ENCODE measurements around the gene VPS13A.

VPS13A gene

DNA sequence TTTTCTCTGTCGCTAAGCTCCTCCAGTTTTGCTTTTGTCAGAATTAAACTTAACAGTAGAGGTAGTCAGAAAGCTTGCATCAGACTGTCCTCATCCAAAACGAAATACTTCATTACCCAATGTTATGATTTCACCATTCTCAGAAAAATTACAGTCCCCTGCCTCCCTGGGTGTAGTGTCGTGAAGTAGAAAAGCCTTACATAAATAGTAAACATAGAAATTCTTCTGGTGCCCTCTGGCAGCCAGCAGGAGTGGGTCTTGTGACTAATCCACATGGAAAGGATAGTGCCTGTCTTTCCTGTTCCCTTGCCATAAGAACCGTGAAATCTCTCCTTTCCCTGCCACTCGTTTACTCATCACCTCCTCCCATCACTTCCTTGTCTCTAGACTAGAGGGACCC, 240.2 kb downstream of the VPS13A start:
- no peak for TF ChIP-seq GATA2 (IDR thresholded peaks at IDR 0.05; ENCODE audit: low read depth, low read length)
- TF ChIP-seq GATA3 (IDR thresholded peaks at IDR 0.05; ENCODE audit: low read depth, low read length): no peak

DNA sequence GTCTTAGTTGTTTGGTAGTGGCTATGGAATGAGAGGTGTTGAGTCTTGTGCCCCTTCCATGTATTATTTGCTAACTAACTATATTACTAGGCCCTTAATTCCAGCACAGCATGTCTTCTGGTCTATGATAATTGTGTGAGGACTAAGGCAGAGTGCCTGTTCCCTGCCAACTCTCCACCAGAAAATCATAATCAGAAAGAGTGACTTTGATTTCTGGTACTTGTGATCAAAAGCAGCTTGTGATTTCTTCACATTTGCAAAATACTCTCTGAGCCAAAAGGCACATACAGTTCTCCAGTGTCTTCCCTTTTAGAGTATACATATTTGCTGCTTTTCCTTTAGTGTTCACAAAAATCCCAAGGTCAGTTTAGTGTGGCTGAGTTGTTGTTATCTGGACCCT, 240.9 kb downstream of the VPS13A start:
- TF ChIP-seq GATA3 (IDR thresholded peaks at IDR 0.05; ENCODE audit: low read depth, low read length): no peak
- TF ChIP-seq GATA2 (IDR thresholded peaks at IDR 0.05; ENCODE audit: low read depth, low read length): no peak

DNA sequence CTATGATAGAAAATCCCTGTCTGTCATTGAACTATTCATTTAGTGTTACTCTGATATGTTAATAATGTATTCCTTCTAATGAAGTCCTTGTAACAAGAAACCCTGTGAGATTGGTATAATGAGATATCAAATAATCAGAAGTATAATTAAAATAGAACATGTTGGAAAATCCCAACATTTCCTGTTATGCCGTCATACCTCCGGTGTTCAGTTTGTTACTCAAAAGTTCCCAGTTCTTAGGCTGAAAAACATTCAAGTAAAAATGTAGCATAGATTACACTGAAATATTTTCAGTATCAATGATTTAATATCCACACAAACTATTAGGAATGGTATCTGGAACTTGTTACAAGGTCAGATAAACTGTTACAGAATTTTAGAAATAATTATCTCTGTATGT, 243.3 kb downstream of the VPS13A start:
- TF ChIP-seq GATA3 (IDR thresholded peaks at IDR 0.05; ENCODE audit: low read depth, low read length) (no peak), GATA2 (IDR thresholded peaks at IDR 0.05; ENCODE audit: low read depth, low read length) (no peak)

DNA sequence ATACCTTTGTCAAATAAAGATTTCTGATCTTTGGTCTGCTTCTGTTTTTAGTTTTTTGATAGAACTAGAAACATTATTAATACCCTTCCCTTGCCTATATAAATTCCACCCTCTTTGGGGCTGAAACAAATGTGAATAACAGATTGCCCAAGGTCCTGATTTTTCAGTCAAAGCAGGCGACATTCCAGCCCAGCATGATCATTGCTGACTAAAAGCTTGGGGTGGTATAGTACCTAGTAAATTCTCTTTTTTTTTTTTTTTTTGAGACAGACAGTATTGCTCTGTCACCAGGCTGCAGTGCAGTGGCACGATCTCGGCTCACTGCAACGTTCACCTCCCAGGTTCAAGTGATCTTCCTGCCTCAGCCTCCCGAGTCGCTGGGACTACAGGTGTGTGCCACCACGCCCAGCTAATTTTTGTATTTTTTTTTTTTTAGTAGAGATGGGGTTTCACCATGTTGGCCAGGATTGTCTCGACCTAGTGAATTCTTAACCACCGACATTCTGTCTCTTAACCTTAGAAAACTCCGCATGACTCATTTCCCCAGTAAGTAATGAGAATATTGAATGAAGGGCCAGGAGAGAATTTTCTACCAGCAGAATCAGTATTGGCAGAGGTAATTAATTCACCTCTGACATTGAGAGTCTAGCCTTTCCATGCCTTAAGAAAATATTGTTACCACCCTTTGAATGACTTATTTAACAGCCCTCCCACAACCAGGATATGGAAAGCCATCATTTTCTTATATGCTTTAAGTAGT, 244.4 kb downstream of the VPS13A start:
- no peak for TF ChIP-seq GATA2 (IDR thresholded peaks at IDR 0.05; ENCODE audit: low read depth, low read length)
- TF ChIP-seq GATA3 (IDR thresholded peaks at IDR 0.05; ENCODE audit: low read depth, low read length): no peak

DNA sequence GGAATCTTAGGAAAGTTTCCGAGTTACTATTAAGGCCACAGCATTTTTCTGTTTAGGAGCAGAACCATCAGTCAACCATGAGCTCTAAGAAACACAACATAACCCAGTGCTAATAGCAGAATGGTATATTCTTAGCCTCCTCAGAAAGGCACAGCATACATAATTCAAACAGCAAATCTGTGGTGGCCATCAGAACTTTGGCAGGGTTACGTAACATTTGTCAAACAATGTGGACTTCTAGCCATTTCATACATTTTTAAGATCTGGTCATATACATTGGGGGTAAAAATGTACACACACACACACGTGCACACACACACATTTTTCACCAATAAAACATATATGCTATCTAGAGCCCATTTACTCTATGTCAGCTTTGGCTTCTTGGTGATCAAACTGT, 245.6 kb downstream of the VPS13A start:
- TF ChIP-seq GATA2 (IDR thresholded peaks at IDR 0.05; ENCODE audit: low read depth, low read length): no peak
- no peak for TF ChIP-seq GATA3 (IDR thresholded peaks at IDR 0.05; ENCODE audit: low read depth, low read length)

DNA sequence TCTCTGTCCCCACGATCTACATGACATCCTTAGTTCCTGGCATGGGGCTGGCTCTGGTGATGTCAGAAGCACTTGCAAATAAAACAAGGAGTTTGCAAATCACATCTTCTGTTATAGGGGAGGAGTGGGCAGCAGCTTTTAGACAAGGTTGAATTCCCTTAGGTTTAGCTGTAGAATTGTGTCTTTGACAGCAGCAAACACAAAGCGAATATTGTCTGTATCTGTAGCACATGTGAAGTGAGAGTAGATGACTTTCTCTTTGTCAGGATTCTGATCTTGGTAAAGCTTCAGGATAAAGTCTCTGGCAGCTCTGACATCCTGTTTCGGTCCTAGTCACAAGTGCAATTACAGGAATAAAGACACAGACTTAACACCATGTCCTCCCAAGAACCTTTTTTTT, 246.5 kb downstream of the VPS13A start:
- no peak for TF ChIP-seq GATA3 (IDR thresholded peaks at IDR 0.05; ENCODE audit: low read depth, low read length)
- TF ChIP-seq GATA2 (IDR thresholded peaks at IDR 0.05; ENCODE audit: low read depth, low read length): no peak

DNA sequence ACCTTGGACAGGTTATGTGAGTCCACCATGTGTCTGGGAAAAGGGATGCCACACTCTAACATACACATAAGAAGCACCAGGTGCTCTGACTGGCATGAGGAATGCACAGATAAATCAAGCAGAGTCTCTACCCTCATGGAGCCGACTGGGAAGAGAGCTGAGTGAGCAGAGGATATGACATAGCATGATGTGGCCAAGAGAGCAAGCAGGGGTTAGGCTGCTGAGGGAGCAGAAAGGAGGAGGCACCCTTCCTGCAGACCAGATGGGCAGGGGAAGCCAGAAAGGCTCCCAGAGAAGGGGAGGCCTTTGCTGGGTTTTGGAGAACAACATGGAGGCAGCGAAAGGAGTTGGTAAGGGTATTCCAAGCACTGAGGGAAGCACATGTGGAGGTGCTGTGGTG, 247.7 kb downstream of the VPS13A start:
- TF ChIP-seq GATA3 (IDR thresholded peaks at IDR 0.05; ENCODE audit: low read depth, low read length): no peak
- TF ChIP-seq GATA2 (IDR thresholded peaks at IDR 0.05; ENCODE audit: low read depth, low read length): no peak

DNA sequence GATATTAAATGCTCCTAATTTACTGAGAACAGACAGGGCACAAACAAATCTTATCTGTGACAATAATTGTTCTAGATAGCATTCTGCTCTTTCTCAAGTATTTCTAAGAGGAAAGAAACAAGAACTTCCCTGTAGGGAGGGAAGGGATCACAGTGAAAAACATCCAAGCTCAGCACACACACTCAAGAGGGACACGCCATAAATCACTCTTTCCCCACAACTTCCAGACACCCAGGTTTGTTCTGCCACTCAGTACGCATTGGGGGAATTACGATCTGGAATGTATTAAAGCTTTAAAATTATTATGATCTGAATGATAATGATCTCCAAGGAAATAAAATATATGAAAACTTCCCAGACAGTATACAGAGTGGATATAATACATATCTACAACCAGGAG, 249.4 kb downstream of the VPS13A start:
- no peak for TF ChIP-seq GATA3 (IDR thresholded peaks at IDR 0.05; ENCODE audit: low read depth, low read length)

DNA sequence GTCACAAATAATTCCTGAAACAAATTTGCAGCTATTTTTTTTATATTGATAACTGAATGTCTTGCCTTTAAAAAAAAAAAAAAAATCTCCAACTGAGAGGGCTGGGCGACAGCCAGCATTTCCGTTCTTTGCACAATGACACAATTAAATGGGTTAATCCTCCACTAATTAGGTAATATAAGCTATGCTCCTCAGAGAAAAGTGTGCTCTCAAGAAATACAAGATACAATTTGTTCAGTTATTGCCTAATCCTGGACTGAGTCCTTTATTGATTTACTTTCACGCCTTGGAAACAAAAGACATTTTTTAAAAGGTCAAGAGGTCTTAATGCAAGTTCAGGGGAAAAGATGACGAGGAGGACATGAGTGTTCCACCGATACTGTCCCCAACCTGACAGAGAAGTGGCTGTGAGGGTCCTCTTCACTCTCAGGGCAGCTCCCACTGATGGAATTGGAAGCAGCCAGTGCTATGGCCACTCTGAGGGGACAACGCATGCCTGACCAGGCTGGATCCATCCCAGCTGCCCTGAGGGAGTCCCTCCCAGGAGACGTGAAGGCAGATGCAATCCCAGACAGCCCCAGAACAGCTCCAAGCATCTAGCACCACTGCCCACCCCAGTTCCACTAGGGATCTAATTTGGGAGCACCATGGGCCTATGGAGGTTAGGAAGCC, 250.1 kb downstream of the VPS13A start:
- TF ChIP-seq GATA3 (IDR thresholded peaks at IDR 0.05; ENCODE audit: low read depth, low read length) (no peak), GATA2 (IDR thresholded peaks at IDR 0.05; ENCODE audit: low read depth, low read length) (no peak)

DNA sequence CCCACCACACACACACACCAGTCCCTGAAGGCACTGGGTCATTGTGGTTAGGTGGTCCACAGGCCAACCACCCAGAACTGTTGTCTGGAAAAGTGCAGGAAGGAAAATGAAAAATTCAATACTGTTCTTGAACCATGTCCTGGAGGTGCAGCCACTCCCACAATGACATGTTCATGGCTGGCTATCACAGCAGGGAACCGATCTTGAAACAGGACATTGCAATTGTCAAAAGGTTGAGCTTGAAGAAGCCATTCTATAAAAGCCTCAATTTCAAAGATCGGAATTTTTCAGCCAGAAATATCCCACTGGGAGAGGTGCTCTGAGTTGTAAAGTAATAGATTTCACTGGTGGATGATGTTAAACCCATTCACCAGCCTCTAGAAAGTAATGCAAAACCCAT, 252.6 kb downstream of the VPS13A start:
- TF ChIP-seq GATA2 (IDR thresholded peaks at IDR 0.05; ENCODE audit: low read depth, low read length): no peak
- TF ChIP-seq GATA3 (IDR thresholded peaks at IDR 0.05; ENCODE audit: low read depth, low read length): no peak

DNA sequence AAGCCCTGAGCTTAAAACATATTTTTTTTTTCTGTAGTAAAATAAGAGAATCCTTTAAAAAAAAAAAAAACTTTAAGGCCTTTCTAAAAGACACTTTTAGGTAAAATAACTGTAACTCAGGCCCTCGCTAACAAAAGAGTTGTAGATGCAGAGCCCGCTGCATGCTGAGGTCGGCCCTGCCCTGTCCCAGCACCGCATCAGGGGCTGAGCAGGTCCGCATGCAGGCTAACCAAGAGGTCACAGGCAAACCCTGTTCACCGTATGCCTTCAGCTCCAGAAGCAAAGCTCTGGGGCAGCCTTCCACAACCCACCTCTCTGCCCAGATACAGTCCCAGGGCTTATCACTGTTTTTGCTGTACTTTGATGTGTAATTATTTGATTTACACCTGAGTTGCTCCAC, 254.7 kb downstream of the VPS13A start:
- TF ChIP-seq GATA2 (IDR thresholded peaks at IDR 0.05; ENCODE audit: low read depth, low read length) (no peak), GATA3 (IDR thresholded peaks at IDR 0.05; ENCODE audit: low read depth, low read length) (no peak)

DNA sequence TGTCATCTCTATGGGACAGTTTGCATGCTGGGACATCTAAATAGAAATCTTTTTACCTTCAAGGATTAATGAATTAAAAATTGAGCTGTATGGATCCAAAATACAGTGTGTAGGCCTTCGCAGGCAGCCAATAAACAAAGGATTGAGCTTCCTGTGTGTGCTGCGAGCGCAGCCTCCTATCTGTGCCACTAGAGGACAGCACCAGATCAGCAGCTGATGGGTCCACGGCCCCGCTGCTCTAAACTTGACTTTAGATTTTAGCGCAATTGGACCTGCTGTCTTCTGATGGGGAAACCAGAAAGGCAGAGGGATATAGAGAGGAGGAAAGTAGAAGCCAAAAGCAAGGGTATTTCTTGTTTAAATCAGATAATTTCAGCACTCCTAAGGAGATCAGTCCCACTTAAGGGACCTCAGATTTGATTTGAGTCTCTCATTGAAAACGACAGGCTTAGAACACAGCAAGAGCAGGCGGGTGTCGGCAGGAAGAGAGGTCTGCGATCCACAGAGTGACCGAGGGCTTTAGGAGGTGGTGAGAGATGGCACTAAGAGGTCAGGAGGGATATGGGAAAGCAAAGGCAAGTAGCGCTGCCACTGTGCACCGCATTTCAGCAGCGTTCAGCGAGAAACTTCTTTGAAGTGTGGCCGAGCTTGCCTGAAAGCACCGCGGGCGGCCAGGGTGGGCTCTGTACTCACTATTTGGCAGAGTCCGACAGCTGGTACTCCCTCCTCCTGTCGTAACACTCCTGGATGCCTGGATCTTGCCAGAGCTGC, 256.5 kb downstream of the VPS13A start:
- no peak for TF ChIP-seq GATA3 (IDR thresholded peaks at IDR 0.05; ENCODE audit: low read depth, low read length)
- no peak for TF ChIP-seq GATA2 (IDR thresholded peaks at IDR 0.05; ENCODE audit: low read depth, low read length)

DNA sequence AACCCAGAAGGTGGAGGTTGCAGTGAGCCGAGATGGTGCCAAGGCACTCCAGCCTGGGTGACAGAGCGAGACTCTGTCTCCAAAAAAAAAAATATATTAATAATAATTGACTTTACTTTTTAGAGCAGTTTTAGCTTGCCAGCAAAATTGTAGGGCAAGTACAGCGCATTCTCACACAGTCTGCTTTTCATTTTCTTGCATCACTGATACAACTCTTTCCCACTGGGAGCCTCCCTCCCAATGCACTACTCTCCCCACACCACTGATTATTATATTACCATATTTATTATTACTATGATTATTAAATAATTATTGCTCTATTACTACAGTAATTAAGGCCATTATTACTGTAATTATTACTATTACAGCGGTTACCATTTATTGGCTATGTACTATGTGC, 257.9 kb downstream of the VPS13A start:
- TF ChIP-seq GATA3 (IDR thresholded peaks at IDR 0.05; ENCODE audit: low read depth, low read length) (no peak), GATA2 (IDR thresholded peaks at IDR 0.05; ENCODE audit: low read depth, low read length) (no peak)

DNA sequence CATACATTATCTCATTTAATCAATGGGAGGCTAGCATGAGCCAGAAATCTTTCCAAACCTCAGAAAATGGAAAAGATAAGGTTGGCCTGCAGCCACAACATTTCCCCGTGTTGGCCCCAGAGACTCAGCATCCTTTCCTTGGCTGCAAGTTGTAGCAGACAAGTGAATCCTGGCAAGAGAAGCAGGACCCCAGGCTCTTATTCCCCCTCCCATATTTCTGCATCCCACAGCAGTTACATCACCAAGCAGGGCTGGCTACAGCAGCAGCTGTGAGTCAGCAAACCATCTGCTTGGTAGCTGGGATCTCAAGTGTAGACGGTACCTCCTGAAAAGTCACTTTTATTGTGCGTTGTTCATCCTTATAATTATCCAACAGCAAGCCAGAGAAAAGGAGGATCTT, 258.4 kb downstream of the VPS13A start:
- TF ChIP-seq GATA2 (IDR thresholded peaks at IDR 0.05; ENCODE audit: low read depth, low read length) (peak; percentile 35; the same call in 1 of the 2 replicates), GATA3 (IDR thresholded peaks at IDR 0.05; ENCODE audit: low read depth, low read length) (no peak)

DNA sequence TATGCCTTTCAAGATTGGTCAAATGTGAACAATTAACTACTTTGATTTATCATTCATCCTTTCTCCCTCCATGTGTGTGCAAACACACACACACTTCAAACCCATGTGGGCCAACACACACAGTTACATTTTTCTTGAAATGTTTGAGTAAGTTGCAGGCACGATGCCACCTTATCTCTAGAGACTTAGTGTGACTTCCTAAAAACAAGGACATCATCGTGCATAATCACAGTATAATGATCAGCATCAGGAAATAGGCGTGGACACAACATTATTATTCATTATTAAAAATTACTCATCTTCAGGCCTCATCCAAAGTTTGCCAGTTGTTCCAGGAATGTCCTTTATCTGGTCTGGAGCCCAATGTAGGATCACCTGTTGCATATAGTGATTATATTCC, 261.3 kb downstream of the VPS13A start:
- TF ChIP-seq GATA2 (IDR thresholded peaks at IDR 0.05; ENCODE audit: low read depth, low read length): no peak
- TF ChIP-seq GATA3 (IDR thresholded peaks at IDR 0.05; ENCODE audit: low read depth, low read length): no peak
